SU-DHL-6 (cell line): ENCODE data around the gene SNX9.
"Not testable (repeated sequence)": the region's sequence is repeated elsewhere in the genome, so short reads cannot be mapped to it uniquely, and the experiment has no call there.

ENCODE experiments used
- H2AFZ ChIP-seq: fragments of 200-600 bp; sonication (generic); 2 replicates; pipeline ENCODE4 v1.6.1; 2014; ENCODE audit warnings: low read depth, mild to moderate bottlenecking, moderate library complexity, mixed read lengths, antibody characterized with exemption, low read length; ENCODE audit not compliant: severe bottlenecking
- H3F3A ChIP-seq: fragments of 200-600 bp; shearing (Covaris generic); 2 replicates; pipeline ENCODE4 v1.6.0; 2016; ENCODE audit warnings: antibody characterized with exemption, mild to moderate bottlenecking; ENCODE audit not compliant: insufficient read depth
- H3K27ac ChIP-seq: fragments of 200-600 bp; sonication (generic); 2 replicates; pipeline ENCODE4 v1.5.1; 2016; ENCODE audit warnings: low read depth, mild to moderate bottlenecking, low read length, moderate library complexity, mixed read lengths
- H3K27me3 ChIP-seq: fragments of 200-600 bp; sonication (generic), shearing (Covaris generic); 2 replicates; pipeline ENCODE4 v1.6.0; 2014; ENCODE audit warnings: mild to moderate bottlenecking, low read length
- H3K36me3 ChIP-seq: fragments of 200-600 bp; sonication (generic); 2 replicates; pipeline ENCODE4 v1.6.1; 2014; ENCODE audit warnings: mild to moderate bottlenecking, low read length, mixed read lengths
- H3K4me2 ChIP-seq: fragments of 300-600, 200-600 bp; shearing (Covaris generic), sonication (generic); 2 replicates; pipeline ENCODE4 v1.6.0; 2014; ENCODE audit warnings: low read length, low read depth, mild to moderate bottlenecking; ENCODE audit not compliant: poor library complexity, severe bottlenecking
- H3K4me3 ChIP-seq: fragments of 200-600 bp; sonication (generic); 2 replicates; pipeline ENCODE4 v1.5.1; 2014; ENCODE audit warnings: antibody characterized with exemption, low read length, mild to moderate bottlenecking, mixed read lengths; ENCODE audit not compliant: insufficient read depth, poor library complexity, severe bottlenecking
- H3K79me2 ChIP-seq: fragments of 200-600 bp; sonication (generic); 2 replicates; pipeline ENCODE4 v1.6.1; 2014; ENCODE audit warnings: mild to moderate bottlenecking, low read length, moderate library complexity; ENCODE audit not compliant: insufficient read depth
- H3K9ac ChIP-seq: fragments of 200-600 bp; sonication (generic); 2 replicates; pipeline ENCODE4 v1.7.0; 2014; ENCODE audit warnings: mild to moderate bottlenecking, low read length
- H3K9me2 ChIP-seq: fragments of 200-600 bp; sonication (generic); replicated peaks from 2 replicates; pipeline ENCODE4 v1.6.1; 2014; ENCODE audit warnings: low read length; ENCODE audit not compliant: insufficient read depth
- H3K9me3 ChIP-seq: fragments of 200-600 bp; sonication (generic); 2 replicates; pipeline ENCODE4 v1.6.1; 2014; ENCODE audit warnings: low read length, mixed read lengths; ENCODE audit not compliant: insufficient read depth
- H4K20me1 ChIP-seq: fragments of 200-600 bp; sonication (generic); 2 replicates; pipeline ENCODE4 v1.6.1; 2014; ENCODE audit warnings: low read depth, mild to moderate bottlenecking, antibody characterized with exemption, low read length, moderate library complexity, mixed read lengths
- EZH2phosphoT487 ChIP-seq: fragments of 200-600 bp; sonication (generic), shearing (Covaris generic); conservative IDR thresholded peaks from 2 replicates; pipeline ENCODE4 v1.6.1; 2018; ENCODE audit warnings: mild to moderate bottlenecking, antibody characterized with exemption, low read length, moderate library complexity, mixed read lengths
- TF ChIP-seq, protein P1 (sequence below): fragments of 200-600 bp; sonication (generic); IDR thresholded peaks from one replicate; pipeline ENCODE4 v1.5.1; 2017; ENCODE audit warnings: antibody characterized with exemption, mild to moderate bottlenecking, low read length, moderate library complexity; ENCODE audit not compliant: insufficient read depth, poor library complexity, severe bottlenecking

SNX9 gene

DNA sequence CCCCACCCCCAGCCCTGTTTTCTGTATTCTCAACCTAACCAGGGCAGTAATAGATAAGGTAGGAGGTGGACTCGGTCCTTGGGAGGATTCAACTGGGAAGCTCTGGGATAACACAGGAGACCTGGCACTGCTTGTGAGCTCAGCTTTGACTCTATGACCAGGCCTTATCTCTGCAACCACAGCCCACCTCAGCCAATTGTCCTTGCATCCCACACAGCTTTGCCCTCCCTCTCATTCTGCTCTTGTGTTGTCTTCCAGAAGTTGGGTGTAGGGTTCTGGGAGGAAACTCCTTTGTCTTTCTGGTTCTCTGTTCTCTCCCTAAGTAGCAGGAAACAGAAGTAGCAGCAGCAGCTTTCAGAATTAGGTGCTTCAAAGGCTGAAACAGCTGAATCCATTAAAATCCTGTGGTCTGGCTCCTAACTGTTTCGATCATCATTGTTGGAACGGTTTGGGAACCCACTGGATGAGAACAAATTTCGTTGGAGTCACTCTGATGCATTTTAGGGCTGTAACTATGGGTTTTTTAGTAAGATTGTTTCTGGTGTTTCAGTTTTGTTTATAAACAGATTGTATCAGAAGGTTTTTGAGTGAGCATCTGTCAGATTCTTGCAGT lies 32.4 kb upstream of the SNX9 start:
- TF ChIP-seq, protein P1, sequence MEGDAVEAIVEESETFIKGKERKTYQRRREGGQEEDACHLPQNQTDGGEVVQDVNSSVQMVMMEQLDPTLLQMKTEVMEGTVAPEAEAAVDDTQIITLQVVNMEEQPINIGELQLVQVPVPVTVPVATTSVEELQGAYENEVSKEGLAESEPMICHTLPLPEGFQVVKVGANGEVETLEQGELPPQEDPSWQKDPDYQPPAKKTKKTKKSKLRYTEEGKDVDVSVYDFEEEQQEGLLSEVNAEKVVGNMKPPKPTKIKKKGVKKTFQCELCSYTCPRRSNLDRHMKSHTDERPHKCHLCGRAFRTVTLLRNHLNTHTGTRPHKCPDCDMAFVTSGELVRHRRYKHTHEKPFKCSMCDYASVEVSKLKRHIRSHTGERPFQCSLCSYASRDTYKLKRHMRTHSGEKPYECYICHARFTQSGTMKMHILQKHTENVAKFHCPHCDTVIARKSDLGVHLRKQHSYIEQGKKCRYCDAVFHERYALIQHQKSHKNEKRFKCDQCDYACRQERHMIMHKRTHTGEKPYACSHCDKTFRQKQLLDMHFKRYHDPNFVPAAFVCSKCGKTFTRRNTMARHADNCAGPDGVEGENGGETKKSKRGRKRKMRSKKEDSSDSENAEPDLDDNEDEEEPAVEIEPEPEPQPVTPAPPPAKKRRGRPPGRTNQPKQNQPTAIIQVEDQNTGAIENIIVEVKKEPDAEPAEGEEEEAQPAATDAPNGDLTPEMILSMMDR, result no peak
- TF ChIP-seq EZH2phosphoT487, result no peak
- Histone ChIP-seq H2AFZ (no peak overlapping the region), H3K9me3 (no peaks in the 10 kb centered on the region), H3K79me2 (no peaks in the 10 kb centered on the region), H3F3A (no peaks in the 10 kb centered on the region), H3K27ac (no peak overlapping the region), H3K36me3 (no peaks in the 10 kb centered on the region), H3K9me2 (no peaks in the 10 kb centered on the region), H3K4me2 (no peak overlapping the region), H3K27me3 (no peaks in the 10 kb centered on the region), H4K20me1 (no peaks in the 10 kb centered on the region), H3K9ac (no peak overlapping the region), H3K4me3 (no peak overlapping the region)

DNA sequence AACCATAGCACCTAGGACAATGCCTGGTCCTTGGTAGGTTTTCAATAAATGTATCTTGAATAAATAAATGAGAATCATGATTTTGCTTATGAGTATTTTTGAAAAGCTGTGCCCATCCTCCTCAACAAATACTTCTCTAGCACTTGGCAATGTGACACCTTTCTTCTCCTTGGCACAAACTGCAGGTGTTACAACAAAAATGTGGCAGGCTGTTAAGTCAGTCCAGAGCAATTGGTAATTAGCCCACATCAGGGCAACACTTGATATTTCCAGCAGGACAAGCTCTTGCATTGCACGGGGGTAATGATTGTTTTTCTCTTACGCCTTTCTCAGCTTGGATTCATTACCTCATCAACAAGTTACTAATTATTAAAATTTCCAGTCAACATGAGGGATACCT lies 31.6 kb upstream of the SNX9 start:
- Histone ChIP-seq H3K9me2 (no peaks in the 10 kb centered on the region), H3K27me3 (no peaks in the 10 kb centered on the region), H3K79me2 (no peaks in the 10 kb centered on the region), H3K36me3 (no peaks in the 10 kb centered on the region), H3K9ac (no peak overlapping the region), H3K9me3 (no peaks in the 10 kb centered on the region), H3K4me3 (no peak overlapping the region), H2AFZ (no peak overlapping the region), H3F3A (no peaks in the 10 kb centered on the region), H3K4me2 (no peak overlapping the region), H4K20me1 (no peaks in the 10 kb centered on the region), H3K27ac (no peak overlapping the region)
- TF ChIP-seq, protein P1, result no peak
- no peak for TF ChIP-seq EZH2phosphoT487

DNA sequence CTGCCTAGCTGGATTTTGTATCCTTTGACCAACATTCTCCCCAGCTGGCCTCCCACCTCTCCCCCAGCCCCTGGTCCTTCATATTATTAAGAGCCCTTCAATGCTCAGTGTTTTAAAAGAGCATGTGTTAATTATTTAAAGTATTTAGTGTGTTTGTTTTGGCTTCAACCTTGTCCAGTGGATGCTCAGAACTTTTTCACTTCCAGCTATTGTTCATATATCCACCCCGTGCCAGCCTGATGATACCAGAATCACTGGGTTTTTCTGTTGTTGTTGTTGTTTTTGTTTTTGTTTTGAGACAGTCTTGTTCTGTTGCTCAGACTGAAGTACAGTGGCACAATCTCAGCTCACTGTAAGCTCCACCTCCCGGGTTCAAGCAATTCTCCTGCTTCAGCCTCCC lies 30.4 kb upstream of the SNX9 start:
- Histone ChIP-seq H4K20me1 (no peaks in the 10 kb centered on the region), H3F3A (no peaks in the 10 kb centered on the region), H3K36me3 (no peaks in the 10 kb centered on the region), H3K4me2 (no peak overlapping the region), H3K9me3 (no peaks in the 10 kb centered on the region), H3K4me3 (no peak overlapping the region), H3K27ac (no peak overlapping the region), H3K9me2 (no peaks in the 10 kb centered on the region), H3K9ac (no peak overlapping the region), H2AFZ (no peak overlapping the region), H3K27me3 (no peaks in the 10 kb centered on the region), H3K79me2 (no peaks in the 10 kb centered on the region)
- TF ChIP-seq, protein P1, result no peak
- no peak for TF ChIP-seq EZH2phosphoT487

DNA sequence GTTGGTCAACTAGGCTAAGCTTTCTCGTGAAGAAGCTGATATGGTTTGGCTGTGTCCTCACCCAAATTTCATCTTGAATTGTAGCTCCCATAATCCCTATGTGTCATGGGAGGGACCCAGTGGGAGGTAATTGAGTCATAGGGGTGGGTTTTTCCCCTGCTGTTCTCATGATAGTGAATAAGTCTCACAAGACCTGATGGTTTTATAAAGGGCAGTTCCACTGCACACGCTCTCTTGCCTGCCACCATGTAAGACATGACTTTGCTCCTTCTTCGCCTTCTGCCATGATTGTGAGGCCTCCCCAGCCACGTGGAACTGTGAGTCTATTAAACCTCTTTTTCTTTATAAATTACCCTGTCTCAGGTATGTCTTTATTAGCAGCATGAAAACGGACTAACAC lies 29.0 kb upstream of the SNX9 start:
- not testable (repeated sequence) for H3K27me3 ChIP-seq, H3K36me3 ChIP-seq, H3F3A ChIP-seq, H4K20me1 ChIP-seq, H3K27ac ChIP-seq, H3K9me3 ChIP-seq, H3K4me2 ChIP-seq, H2AFZ ChIP-seq, H3K9ac ChIP-seq, H3K9me2 ChIP-seq, H3K4me3 ChIP-seq, H3K79me2 ChIP-seq
